ENCODE data around the gene MRPS23.
"Not testable (repeated sequence)": the region's sequence is repeated elsewhere in the genome, so short reads cannot be mapped to it uniquely, and the experiment has no call there.

Gene MRPS23

GRCh38 chr17:57849163-57849873, 526 bp downstream of the MRPS23 start:
- Histone ChIP-seq H3K9ac (peak overlapping the region; percentile 61; the same call in 1 of the 2 replicates), H3K36me3 (ENCODE audit: insufficient read depth) (no peaks in the 10 kb centered on the region), H3K4me2 (peak overlapping the region; percentile 83), H3K4me3 (IDR thresholded peaks at IDR 0.05; ENCODE audit: insufficient read depth, low read depth, low read length) (no peak overlapping the region), H3K4me1 (ENCODE audit: low read depth, poor library complexity, severe bottlenecking) (peaks cover 20% of the 10 kb centered on the region), H3K79me2 (ENCODE audit: insufficient read depth, low read depth) (peaks cover 24% of the 10 kb centered on the region), H3K27ac (peak overlapping the region; percentile 69), H2AFZ (ENCODE audit: low read depth) (peak overlapping the region; percentile 64), H3K27me3 (ENCODE audit: insufficient read depth, low read depth) (no peaks in the 10 kb centered on the region), H4K20me1 (ENCODE audit: insufficient read depth) (no peaks in the 10 kb centered on the region)
- no peak for TF ChIP-seq CTCF (conservative IDR thresholded peaks at IDR 0.05; ENCODE audit: low read depth, low read length)

- not testable (repeated sequence) for H3K27me3 ChIP-seq (ENCODE audit: insufficient read depth, low read depth); H3K9ac ChIP-seq; H3K4me3 ChIP-seq (IDR thresholded peaks at IDR 0.05; ENCODE audit: insufficient read depth, low read depth, low read length); H2AFZ ChIP-seq (ENCODE audit: low read depth); H3K4me2 ChIP-seq; H4K20me1 ChIP-seq (ENCODE audit: insufficient read depth); H3K36me3 ChIP-seq (ENCODE audit: insufficient read depth); H3K27ac ChIP-seq
- peaks cover 30% of the 10 kb centered on the region for H3K79me2 ChIP-seq (ENCODE audit: insufficient read depth, low read depth)
- H3K4me1 ChIP-seq (ENCODE audit: low read depth, poor library complexity, severe bottlenecking), result peaks cover 17% of the 10 kb centered on the region
Observed at GRCh38 chr17:57846056-57846945, 3.5 kb downstream of the MRPS23 start.

GRCh38 chr17:57842280-57842679, 7.6 kb downstream of the MRPS23 start:
- Histone ChIP-seq H2AFZ (ENCODE audit: low read depth) (no peak overlapping the region), H3K36me3 (ENCODE audit: insufficient read depth) (no peaks in the 10 kb centered on the region; the same call in 1 of the 2 replicates), H3K4me2 (no peak overlapping the region), H3K27ac (no peak overlapping the region), H4K20me1 (ENCODE audit: insufficient read depth) (no peaks in the 10 kb centered on the region), H3K4me3 (IDR thresholded peaks at IDR 0.05; ENCODE audit: insufficient read depth, low read depth, low read length) (no peak overlapping the region), H3K9ac (no peak overlapping the region), H3K27me3 (ENCODE audit: insufficient read depth, low read depth) (no peaks in the 10 kb centered on the region), H3K79me2 (ENCODE audit: insufficient read depth, low read depth) (peaks cover 9% of the 10 kb centered on the region; the same call in 1 of the 2 replicates), H3K4me1 (ENCODE audit: low read depth, poor library complexity, severe bottlenecking) (no peaks in the 10 kb centered on the region)
- no peak for TF ChIP-seq CTCF (conservative IDR thresholded peaks at IDR 0.05; ENCODE audit: low read depth, low read length)

GRCh38 chr17:57839571-57839923, 10.3 kb downstream of the MRPS23 start:
- Histone ChIP-seq H3K4me3 (IDR thresholded peaks at IDR 0.05; ENCODE audit: insufficient read depth, low read depth, low read length) (no peak overlapping the region), H3K4me1 (ENCODE audit: low read depth, poor library complexity, severe bottlenecking) (no peaks in the 10 kb centered on the region), H4K20me1 (ENCODE audit: insufficient read depth) (no peaks in the 10 kb centered on the region), H3K27ac (no peak overlapping the region), H2AFZ (ENCODE audit: low read depth) (no peak overlapping the region), H3K27me3 (ENCODE audit: insufficient read depth, low read depth) (no peaks in the 10 kb centered on the region), H3K36me3 (ENCODE audit: insufficient read depth) (no peaks in the 10 kb centered on the region; the same call in 1 of the 2 replicates), H3K4me2 (no peak overlapping the region), H3K9ac (no peak overlapping the region), H3K79me2 (ENCODE audit: insufficient read depth, low read depth) (peaks cover 6% of the 10 kb centered on the region; the same call in 1 of the 2 replicates)
- TF ChIP-seq CTCF (conservative IDR thresholded peaks at IDR 0.05; ENCODE audit: low read depth, low read length), result no peak
